ENCODE measurements around the gene LEFTY2. TPM values are rescaled to one million over a fixed set of nuclear protein-coding genes. Genes with fewer than 3 reads are reported as not detected.
A peak's percentile ranks its signal among the peaks of the same experiment; 100 is the strongest.

Gene LEFTY2
- total and polyA plus RNA-seq, 9 of the 15 experiments (the other 6 are each of a cell fraction or from before 2014, with no cell fraction given): 0.04 to 0.14 TPM; not detected in 7

- TF ChIP-seq PRDM10 (IDR thresholded peaks at IDR 0.05; ENCODE audit: partially characterized antibody): peak; percentile 90
- TF ChIP-seq USF2 (CRISPR knock-in tag; IDR thresholded peaks at IDR 0.05): peak; percentile 96
- no peak for TF ChIP-seq ARID2 (IDR thresholded peaks at IDR 0.05)
- no peak for TF ChIP-seq PPARD (CRISPR knock-in tag; IDR thresholded peaks at IDR 0.05)
- TF ChIP-seq NELFE (IDR thresholded peaks at IDR 0.05; ENCODE audit: insufficient read depth, insufficient read length): no peak
- no peak for TF ChIP-seq SMARCC2 (IDR thresholded peaks at IDR 0.05; ENCODE audit: low read depth)
- TF ChIP-seq MCM5 (IDR thresholded peaks at IDR 0.05; ENCODE audit: low read depth): no peak
- 0 out of 2 replicates have a peak, but pooled peaks have one; percentile 18 for TF ChIP-seq ZNF384 (IDR thresholded peaks at IDR 0.05; ENCODE audit: low read depth, low read length)
- no peak for TF ChIP-seq ZNF311 (CRISPR knock-in tag; IDR thresholded peaks at IDR 0.05)
- TF ChIP-seq ZNF274 (IDR thresholded peaks at IDR 0.05; ENCODE audit: borderline replicate concordance, low read depth, low read length): no peak
- TF ChIP-seq GABPB2 (CRISPR knock-in tag; conservative IDR thresholded peaks at IDR 0.05): no peak
- TF ChIP-seq FOXJ2 (tag; IDR thresholded peaks at IDR 0.05): 0 out of 2 replicates have a peak, but pooled peaks have one; percentile 41
- no peak for TF ChIP-seq TEAD4 (IDR thresholded peaks at IDR 0.05; ENCODE audit: low read length)
- no peak for TF ChIP-seq TEAD4 (CRISPR knock-in tag; IDR thresholded peaks at IDR 0.05; ENCODE audit: borderline replicate concordance)
- no peak for TF ChIP-seq CHAMP1 (IDR thresholded peaks at IDR 0.05)
- TF ChIP-seq MECOM (CRISPR knock-in tag; IDR thresholded peaks at IDR 0.05): no peak
- TF ChIP-seq SAP30 (IDR thresholded peaks at IDR 0.05; ENCODE audit: borderline replicate concordance, insufficient read depth, low read depth, low read length, poor library complexity, severe bottlenecking): peak; percentile 81
- no peak for TF ChIP-seq HNRNPUL1 (IDR thresholded peaks at IDR 0.05; ENCODE audit: low read length)
- TF ChIP-seq FOXK1 (CRISPR knock-in tag; IDR thresholded peaks at IDR 0.05; ENCODE audit: borderline replicate concordance): no peak
- TF ChIP-seq ZNF668 (CRISPR knock-in tag; IDR thresholded peaks at IDR 0.05): no peak
- TF ChIP-seq ZNF699 (CRISPR knock-in tag; IDR thresholded peaks at IDR 0.05; ENCODE audit: insufficient replicate concordance): no peak
- TF ChIP-seq ZNF780A (CRISPR knock-in tag; IDR thresholded peaks at IDR 0.05): no peak
Measured at GRCh38 chr1:225923692-225924555, 17.1 kb downstream of the LEFTY2 start, which contains the start of gene PYCR2 (continued).
